ENCODE data around the gene MAGEB6B. TPM values are rescaled to one million over a fixed set of nuclear protein-coding genes. Genes with fewer than 3 reads are reported as not detected.
"Not testable (repeated sequence)": the region's sequence is repeated elsewhere in the genome, so short reads cannot be mapped to it uniquely, and the experiment has no call there.

MAGEB6B gene, protein sequence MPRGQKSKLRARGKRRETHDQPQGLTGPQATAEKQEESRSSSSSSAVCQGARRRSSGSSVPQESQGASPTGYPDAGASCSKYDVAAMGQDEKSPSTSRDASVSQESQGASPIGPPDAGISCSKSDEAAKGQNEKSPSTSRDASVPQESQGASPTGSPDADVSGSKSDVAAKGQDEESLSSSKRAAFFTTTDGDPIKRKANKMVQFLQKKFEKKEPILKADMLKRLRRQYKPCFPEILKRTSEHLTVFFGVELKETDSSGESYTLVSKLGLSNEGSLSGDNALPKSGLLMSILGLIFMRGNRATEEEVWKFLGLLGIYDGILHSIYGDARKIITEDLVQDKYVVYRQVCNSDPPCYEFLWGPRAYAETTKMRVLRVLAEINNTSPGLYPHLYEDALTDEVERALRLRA
- polyA plus RNA-seq (ENCODE audit: insufficient read length in 12 of 12): not detected
- long read RNA-seq, donor 1: 0 reads
- long read RNA-seq, donor 2: 0 reads
- long read RNA-seq, donor 3: 0 reads
- long read RNA-seq, donor 4: 0 reads
- long read RNA-seq, donor 5: 0 reads
- long read RNA-seq, donor 6: 0 reads
- long read RNA-seq, donor 7: 0 reads
- long read RNA-seq, donor 8: 0 reads
- long read RNA-seq, donor 9: 0 reads
- long read RNA-seq, donor 10: 0 reads
- long read RNA-seq, donor 11: 0 reads

- no peak for DNase-seq
These were observed at the start of gene MAGEB6B for GRCh38 chrX:26160301-26160700. Gene MAGEB6B (plus strand): TSS chrX:26160601. CDS start chrX:26160601, 0 bp downstream.

- DNase-seq: no peak
These were observed 22.1 kb upstream of the MAGEB6B start, which contains the start of gene MAGEB18 for GRCh38 chrX:26138274-26138673. Gene MAGEB18 (plus strand): TSS chrX:26138343. CDS start chrX:26138986, 643 bp downstream.

DNA sequence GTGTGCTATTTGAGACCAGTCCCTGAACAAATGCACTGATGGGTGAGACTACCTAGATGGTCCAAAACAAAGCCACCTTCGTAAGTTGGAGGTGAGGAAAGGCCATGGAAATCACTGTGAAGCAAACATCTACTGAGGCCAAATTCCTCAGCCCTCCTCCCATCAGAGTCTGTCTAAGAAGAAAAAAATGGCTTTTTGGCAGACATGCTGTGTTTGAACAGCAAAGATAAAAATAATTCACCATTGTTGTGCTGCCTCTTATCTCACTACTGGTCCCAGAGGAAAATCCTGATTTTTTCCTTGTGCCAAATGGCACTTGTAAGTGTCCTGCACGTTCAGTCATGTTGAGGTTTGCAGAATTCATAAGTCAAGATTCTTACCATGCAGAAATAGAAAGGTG lies 14.4 kb upstream of the MAGEB6B start:
- no peak for DNase-seq

- DNase-seq: no peak
These were observed 31.8 kb downstream of the MAGEB6B start, which contains the start of gene MAGEB6 for GRCh38 chrX:26192204-26192603. Gene MAGEB6 (plus strand): TSS chrX:26192440. CDS start chrX:26193847, 1,407 bp downstream.

- no peak for DNase-seq
These were observed 43.2 kb downstream of the MAGEB6B start for GRCh38 chrX:26203561-26203960.

GRCh38 chrX:26204717-26205116 lies 44.3 kb downstream of the MAGEB6B start:
- not testable (repeated sequence) for DNase-seq

- DNase-seq: no peak
These were observed 47.6 kb downstream of the MAGEB6B start for GRCh38 chrX:26208012-26208411.

Other genes starting within 250 kb of the MAGEB6B start
- gene MAGEB18, start 22.3 kb upstream of the MAGEB6B start, polyA plus RNA-seq (ENCODE audit: insufficient read length in 12 of 12): not detected
- gene MAGEB6, start 31.8 kb downstream of the MAGEB6B start, polyA plus RNA-seq (ENCODE audit: insufficient read length in 12 of 12): not detected
- gene MAGEB5, start 55.6 kb downstream of the MAGEB6B start, polyA plus RNA-seq (ENCODE audit: insufficient read length in 12 of 12): not detected